Pons (tissue), 1 donor: ENCODE data around the gene SLC6A15.

Experiments used
- DNase-seq: peaks from one replicate; pipeline ENCODE4 v3.0.0-alpha.2; 2016; ENCODE audit warnings: low spot score

The SLC6A15 gene

GRCh38 chr12:84912198-84913128 is at the start of gene SLC6A15:
Gene SLC6A15, minus strand, starts transcription at chr12:84912799. Its CDS starts 20,679 bp downstream, at chr12:84892120.
- peak; percentile 54 for DNase-seq

- no peak for DNase-seq
These were observed 48.3 kb upstream of the SLC6A15 start for GRCh38 chr12:84960918-84961317.

GRCh38 chr12:84955298-84955697 is 42.7 kb upstream of the SLC6A15 start:
- DNase-seq, result no peak

GRCh38 chr12:84954415-84954814 is 41.8 kb upstream of the SLC6A15 start:
- DNase-seq, result no peak

- DNase-seq, result no peak
These were observed 38.5 kb upstream of the SLC6A15 start for GRCh38 chr12:84950971-84951546.

- DNase-seq, result no peak
These were observed 34.2 kb upstream of the SLC6A15 start for GRCh38 chr12:84946753-84947152.

GRCh38 chr12:84937415-84937814 is 24.8 kb upstream of the SLC6A15 start:
- no peak for DNase-seq

- DNase-seq, result no peak
These were observed 16.9 kb upstream of the SLC6A15 start for GRCh38 chr12:84929501-84929900.

GRCh38 chr12:84924981-84925380 is 12.4 kb upstream of the SLC6A15 start:
- no peak for DNase-seq

- no peak for DNase-seq
These were observed 10.1 kb upstream of the SLC6A15 start for GRCh38 chr12:84922693-84923092.

GRCh38 chr12:84920331-84920730 is 7.7 kb upstream of the SLC6A15 start:
- no peak for DNase-seq

GRCh38 chr12:84919271-84919670 is 6.7 kb upstream of the SLC6A15 start:
- no peak for DNase-seq

GRCh38 chr12:84913129-84913515 is 523 bp upstream of the SLC6A15 start:
- DNase-seq, result no peak

- peak; percentile 75 for DNase-seq
These were observed 1.1 kb downstream of the SLC6A15 start for GRCh38 chr12:84911271-84912197.

GRCh38 chr12:84910549-84911241 is 1.9 kb downstream of the SLC6A15 start:
- DNase-seq, result peak; percentile 45

- DNase-seq, result no peak
These were observed 8.5 kb downstream of the SLC6A15 start for GRCh38 chr12:84904051-84904450.

GRCh38 chr12:84891106-84891838 is 21.3 kb downstream of the SLC6A15 start:
- DNase-seq, result no peak

GRCh38 chr12:84889818-84890217 is 22.8 kb downstream of the SLC6A15 start:
- DNase-seq, result no peak

- DNase-seq, result no peak
These were observed 23.7 kb downstream of the SLC6A15 start for GRCh38 chr12:84888861-84889260.

- DNase-seq, result no peak
These were observed 35.3 kb downstream of the SLC6A15 start for GRCh38 chr12:84877340-84877739.

- DNase-seq, result no peak
These were observed 37.4 kb downstream of the SLC6A15 start for GRCh38 chr12:84875241-84875640.
